IMR-90 (cell line): ENCODE results near the gene CNOT6.

Experiments
- CEBPB ChIP-seq: IDR thresholded peaks from 2 replicates; pipeline ENCODE4 v1.6.1; 2012; ENCODE audit warnings: low read depth, low read length, improper control_type of control experiment
- MAFK ChIP-seq: IDR thresholded peaks from 2 replicates; pipeline ENCODE4 v1.6.1; 2012; ENCODE audit warnings: low read depth, low read length, improper control_type of control experiment
- MAZ ChIP-seq: IDR thresholded peaks from 2 replicates; pipeline ENCODE4 v1.6.1; 2012; ENCODE audit warnings: low read depth, mild to moderate bottlenecking, low read length, improper control_type of control experiment, moderate library complexity, borderline replicate concordance
- NFE2L2 ChIP-seq: fragments of 150-350 bp; IDR thresholded peaks from 2 replicates; pipeline ENCODE4 v1.6.1; 2016; ENCODE audit warnings: low read depth, mild to moderate bottlenecking, low read length
- RAD21 ChIP-seq: IDR thresholded peaks from 2 replicates; pipeline ENCODE4 v1.6.1; 2012; ENCODE audit warnings: low read length, improper control_type of control experiment
- RCOR1 ChIP-seq: IDR thresholded peaks from 2 replicates; pipeline ENCODE4 v1.6.1; 2012; ENCODE audit warnings: mild to moderate bottlenecking, low read length, improper control_type of control experiment; ENCODE audit not compliant: insufficient replicate concordance
- SMC3 ChIP-seq: fragments of 150-350 bp; IDR thresholded peaks from 2 replicates; pipeline ENCODE4 v1.6.1; 2016; ENCODE audit warnings: low read depth, mild to moderate bottlenecking, antibody characterized with exemption, low read length, moderate library complexity
- TF ChIP-seq, protein P1 (sequence below): conservative IDR thresholded peaks from 2 replicates; pipeline ENCODE4 v1.5.1; 2012; ENCODE audit warnings: mild to moderate bottlenecking, low read depth, low read length, improper control_type of control experiment
- TF ChIP-seq, protein P2 (sequence below): fragments of 150-350 bp; IDR thresholded peaks from 2 replicates; pipeline ENCODE4 v1.6.1; 2016; ENCODE audit warnings: low read depth, mild to moderate bottlenecking, low read length, moderate library complexity, borderline replicate concordance

DNA sequence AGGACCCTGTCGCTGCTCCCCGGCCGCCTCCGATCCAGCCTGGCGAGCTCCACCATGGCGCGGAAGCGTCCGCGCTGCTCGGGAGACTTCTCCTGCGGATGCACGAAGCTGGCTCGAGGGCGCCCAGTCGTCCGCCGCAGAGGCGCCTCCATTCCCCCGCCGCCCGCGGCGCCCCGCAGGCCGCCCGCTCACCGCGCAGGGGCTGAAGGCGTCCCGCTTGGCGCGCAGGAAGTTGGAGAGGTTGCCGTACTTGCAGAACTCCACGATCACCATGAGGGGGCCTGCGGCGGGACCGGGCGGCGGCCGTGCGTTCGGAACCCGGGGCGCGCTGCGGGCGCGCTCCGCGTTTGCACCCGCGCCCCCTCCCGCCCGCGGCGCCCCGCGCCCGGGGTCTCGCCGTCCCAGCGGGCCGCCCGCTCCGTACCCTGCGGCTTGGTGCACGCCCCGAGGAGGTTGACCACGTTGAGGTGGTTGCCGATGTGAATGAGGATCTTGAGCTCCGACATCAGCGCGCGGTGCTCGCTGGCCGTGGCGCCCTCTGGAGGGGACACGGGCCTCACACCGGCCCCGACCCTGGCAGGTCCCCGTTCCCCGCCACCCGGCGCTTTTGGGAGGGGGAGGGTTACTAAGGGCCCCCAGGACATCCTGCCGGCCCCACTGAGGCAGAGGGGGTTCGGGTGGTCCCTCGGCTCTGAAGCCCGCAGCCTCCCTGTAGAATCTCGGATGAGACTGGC, 124.8 kb downstream of the CNOT6 start:
- TF ChIP-seq MAZ (no peak), CEBPB (no peak), SMC3 (no peak), MAFK (no peak), RCOR1 (no peak), NFE2L2 (no peak), RAD21 (no peak)
- TF ChIP-seq, protein P1, sequence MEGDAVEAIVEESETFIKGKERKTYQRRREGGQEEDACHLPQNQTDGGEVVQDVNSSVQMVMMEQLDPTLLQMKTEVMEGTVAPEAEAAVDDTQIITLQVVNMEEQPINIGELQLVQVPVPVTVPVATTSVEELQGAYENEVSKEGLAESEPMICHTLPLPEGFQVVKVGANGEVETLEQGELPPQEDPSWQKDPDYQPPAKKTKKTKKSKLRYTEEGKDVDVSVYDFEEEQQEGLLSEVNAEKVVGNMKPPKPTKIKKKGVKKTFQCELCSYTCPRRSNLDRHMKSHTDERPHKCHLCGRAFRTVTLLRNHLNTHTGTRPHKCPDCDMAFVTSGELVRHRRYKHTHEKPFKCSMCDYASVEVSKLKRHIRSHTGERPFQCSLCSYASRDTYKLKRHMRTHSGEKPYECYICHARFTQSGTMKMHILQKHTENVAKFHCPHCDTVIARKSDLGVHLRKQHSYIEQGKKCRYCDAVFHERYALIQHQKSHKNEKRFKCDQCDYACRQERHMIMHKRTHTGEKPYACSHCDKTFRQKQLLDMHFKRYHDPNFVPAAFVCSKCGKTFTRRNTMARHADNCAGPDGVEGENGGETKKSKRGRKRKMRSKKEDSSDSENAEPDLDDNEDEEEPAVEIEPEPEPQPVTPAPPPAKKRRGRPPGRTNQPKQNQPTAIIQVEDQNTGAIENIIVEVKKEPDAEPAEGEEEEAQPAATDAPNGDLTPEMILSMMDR: peak; percentile 24; the same call in 1 of the 2 replicates
- TF ChIP-seq, protein P2, sequence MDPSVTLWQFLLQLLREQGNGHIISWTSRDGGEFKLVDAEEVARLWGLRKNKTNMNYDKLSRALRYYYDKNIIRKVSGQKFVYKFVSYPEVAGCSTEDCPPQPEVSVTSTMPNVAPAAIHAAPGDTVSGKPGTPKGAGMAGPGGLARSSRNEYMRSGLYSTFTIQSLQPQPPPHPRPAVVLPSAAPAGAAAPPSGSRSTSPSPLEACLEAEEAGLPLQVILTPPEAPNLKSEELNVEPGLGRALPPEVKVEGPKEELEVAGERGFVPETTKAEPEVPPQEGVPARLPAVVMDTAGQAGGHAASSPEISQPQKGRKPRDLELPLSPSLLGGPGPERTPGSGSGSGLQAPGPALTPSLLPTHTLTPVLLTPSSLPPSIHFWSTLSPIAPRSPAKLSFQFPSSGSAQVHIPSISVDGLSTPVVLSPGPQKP: no peak
